GM19468 (cell line): ENCODE data around the gene VPS4B.
"Not testable (repeated sequence)": the region's sequence is repeated elsewhere in the genome, so short reads cannot be mapped to it uniquely, and the experiment has no call there.

Source experiments
- ATAC-seq: cut with Tn5 transposase; IDR thresholded peaks from one replicate; pipeline ENCODE4 v1.9.1; 2021; ENCODE audit warnings: mild to moderate bottlenecking, moderate library complexity, moderate number of reproducible peaks; ENCODE audit not compliant: unreplicated experiment; ENCODE audit errors: extremely low read depth

The VPS4B gene

DNA sequence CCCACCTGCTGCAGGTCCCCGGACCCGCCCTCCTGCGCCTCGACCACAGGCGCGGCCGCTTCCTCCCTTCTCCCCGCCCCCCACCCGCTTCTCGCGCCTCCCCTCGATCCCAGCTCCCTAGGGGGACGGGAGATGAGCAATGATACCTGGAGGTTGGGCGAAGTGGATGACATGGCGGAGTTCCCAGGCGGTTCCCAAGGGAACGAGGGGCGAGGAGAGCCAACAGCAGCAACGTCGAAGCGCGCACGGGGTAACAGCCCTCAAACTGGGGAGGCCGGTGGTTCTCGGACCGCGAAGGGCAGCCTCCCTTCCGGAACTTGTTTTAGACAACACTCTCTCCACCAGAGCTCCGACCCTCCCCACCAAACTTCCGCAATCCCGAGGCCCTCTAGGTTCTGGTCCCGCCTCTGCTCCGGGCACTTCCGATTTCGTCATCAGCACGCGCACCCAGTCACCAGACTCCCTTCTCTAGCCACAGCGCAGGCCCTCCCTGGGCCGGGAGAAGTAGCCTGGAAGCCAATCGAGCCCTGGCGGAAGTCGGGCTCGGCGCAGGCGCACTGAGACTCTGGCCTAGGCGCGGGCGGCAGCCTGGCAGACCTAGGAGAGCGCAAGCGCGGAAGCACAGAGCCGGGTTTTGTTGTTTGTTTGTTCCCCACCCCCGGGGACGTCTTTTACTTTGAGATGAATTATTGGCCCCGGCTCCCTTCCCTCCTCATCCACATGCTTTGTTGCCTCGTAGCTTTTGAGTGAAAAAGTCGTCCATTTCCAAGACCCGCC is at the start of gene VPS4B:
VPS4B (minus strand) TSS at position 390 of the 777 bp plus-strand sequence; CDS start at position 173, 217 bp downstream.
- peak; percentile 97 for ATAC-seq

DNA sequence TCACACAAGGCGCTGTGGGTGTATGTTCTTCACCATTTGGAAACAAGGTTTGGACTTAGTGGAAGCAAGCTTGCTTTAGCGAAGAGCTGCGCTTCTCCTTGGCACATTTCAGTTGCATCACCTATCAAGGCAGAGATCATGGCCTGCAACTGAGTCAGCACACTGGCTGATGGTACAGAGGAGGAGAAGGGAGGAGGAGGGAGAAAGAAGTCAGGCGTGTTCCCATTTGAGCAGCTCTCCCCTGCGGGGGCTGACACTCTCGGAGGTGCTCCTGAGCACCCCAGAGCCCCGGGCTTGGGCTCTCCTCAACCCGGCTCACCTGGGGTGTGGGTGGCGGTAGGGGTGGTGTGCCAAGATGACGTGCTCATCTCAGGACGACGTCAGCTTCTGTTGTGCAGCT is 48.5 kb upstream of the VPS4B start:
- no peak for ATAC-seq

DNA sequence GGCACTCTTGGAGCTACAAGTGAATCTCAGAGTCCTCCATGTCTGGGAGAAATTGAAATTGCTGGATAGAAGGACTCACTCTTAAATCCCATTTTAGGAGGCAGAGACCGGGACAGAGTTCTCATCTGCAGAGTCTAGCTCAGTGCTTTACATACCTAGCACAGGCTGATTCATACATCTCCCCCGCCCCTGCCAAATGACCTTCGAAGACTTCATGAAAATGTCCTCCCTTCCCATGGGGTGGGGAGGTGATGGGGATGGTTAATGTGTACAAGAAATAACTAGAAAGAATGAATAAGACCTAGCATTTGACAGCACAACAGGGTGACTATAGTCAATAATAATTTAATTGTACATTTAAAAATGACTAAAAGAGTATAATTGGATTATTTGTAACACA is 46.3 kb upstream of the VPS4B start:
- no peak for ATAC-seq

DNA sequence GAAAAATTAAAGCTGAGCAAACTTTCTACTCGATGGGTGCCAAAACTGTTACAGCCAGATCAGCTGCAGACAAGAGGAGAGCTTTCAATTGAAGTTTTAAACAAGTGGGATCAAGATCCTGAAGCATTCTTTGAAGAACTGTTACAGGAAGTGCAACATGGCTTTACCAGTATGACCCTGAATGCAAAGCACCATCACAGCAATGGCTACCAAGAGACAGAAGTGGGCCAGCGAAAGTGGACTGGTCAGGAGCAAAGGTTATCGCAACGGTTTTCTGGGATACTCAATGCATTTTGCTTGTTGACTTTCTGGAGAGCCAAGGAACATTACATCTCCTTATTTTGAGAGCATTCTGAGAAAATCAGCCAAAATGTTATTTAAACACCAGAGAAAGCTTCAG is 45.4 kb upstream of the VPS4B start:
- no peak for ATAC-seq

DNA sequence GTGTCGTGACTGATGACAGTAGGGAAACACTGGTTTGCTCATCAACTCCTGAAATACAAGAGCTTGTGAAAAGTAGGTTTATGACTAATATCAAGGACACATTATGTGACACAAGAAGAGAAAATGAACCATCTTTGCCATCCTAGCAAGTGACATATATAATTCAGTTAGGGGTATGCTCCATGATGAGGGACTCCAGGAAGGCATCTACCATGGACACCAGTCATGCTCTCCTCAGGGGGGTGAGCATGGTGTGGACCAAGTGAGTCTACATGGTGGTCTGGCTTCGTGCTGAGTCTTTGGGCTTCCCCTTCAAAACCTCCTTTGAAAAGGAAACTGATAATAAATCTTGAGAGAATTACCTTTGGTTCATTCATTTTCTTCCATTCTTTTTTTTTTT is 42.8 kb upstream of the VPS4B start:
- ATAC-seq, result no peak

DNA sequence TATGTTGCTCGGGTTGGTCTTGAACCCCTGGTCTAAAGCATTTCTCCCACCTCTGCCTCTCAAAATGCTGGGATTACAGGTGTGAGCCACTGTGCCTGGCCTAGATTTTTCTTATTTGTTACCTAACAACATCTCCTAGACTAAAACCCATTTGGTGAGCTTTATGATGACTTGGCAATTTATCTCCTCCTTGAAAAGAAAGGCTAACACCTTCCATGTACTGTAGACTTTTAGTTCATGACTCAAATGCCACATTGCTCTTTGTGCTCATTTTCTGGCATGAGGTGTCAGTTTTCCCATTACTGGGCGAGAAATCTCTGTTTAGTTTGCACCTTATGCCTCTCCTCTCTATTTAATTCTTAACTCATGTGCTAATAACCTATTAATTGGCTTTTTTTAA is 42.2 kb upstream of the VPS4B start:
- no peak for ATAC-seq

DNA sequence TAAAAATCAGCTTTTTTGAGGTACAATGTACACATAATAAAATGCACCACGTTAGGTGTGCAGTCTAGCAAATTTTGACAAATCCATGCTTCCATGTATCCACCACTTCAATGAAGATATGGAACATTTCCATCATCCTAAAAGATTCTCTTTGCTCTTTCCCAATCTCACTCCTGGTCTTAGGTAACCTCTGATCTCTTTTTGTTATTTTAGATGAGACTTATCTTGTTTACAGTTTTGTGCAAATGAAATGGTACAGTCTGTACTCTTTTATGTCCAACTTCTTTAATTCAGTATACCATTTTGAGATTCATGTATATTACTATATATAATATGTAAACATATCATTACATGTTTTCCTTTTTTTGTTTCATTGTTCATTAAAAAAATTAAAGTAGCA is 38.1 kb upstream of the VPS4B start:
- no peak for ATAC-seq

DNA sequence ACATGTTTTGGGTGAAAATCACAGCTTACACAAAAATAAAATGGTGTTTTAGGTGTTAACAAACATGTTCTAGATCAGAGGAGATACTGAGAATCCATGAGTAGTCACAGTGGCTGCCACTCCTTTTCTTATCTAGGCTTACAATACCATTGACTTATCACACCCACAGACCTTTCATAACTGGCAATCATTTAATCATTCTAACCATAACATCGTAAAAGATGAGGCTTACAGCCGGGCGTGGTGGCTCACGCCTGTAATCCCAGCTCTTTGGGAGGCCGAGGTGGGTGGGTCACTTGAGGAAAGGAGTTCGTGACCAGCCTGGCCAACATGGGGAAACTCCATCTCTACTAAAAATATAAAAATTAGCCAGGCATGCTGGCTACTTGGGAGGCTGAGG is 35.7 kb upstream of the VPS4B start:
- ATAC-seq, result no peak

DNA sequence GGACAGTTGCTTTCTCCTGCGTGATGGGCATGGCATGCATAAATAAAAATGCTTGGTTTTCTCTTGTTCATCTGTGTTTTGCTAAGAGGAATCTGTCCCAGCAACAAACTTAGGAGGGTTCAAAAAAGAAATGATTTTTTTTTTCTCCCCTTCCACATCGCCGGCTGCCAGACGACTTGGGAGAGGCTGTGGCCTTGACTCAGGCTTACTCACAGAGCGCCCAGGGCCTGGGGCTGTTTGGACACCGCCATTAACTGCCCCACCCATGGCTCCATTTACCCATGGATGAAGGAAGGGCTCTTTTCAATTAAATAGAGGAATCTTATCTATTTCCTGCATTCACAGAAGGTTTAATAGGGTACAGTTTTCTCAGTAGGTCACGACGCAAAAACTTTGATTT is 32.2 kb upstream of the VPS4B start:
- ATAC-seq, result no peak

DNA sequence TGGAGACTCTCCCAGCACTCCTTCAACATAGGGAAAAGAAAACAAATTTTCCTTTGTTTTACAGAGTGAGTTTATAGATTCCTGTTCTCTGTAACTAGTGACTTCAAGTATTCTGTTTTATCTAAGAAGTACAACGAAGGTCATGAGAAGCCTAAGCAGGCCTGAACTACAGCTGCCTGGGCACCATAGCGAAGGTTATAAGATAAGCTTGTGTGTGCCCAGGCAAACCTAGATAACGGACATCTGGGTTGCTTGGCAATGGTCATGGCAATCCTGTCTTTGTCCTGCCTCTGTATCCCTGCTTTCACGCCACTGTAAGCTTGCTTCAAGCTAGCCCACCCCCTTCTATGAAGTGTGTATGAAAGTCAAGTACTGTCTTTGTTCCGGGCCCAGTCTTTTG is 30.5 kb upstream of the VPS4B start:
- not testable (repeated sequence) for ATAC-seq

DNA sequence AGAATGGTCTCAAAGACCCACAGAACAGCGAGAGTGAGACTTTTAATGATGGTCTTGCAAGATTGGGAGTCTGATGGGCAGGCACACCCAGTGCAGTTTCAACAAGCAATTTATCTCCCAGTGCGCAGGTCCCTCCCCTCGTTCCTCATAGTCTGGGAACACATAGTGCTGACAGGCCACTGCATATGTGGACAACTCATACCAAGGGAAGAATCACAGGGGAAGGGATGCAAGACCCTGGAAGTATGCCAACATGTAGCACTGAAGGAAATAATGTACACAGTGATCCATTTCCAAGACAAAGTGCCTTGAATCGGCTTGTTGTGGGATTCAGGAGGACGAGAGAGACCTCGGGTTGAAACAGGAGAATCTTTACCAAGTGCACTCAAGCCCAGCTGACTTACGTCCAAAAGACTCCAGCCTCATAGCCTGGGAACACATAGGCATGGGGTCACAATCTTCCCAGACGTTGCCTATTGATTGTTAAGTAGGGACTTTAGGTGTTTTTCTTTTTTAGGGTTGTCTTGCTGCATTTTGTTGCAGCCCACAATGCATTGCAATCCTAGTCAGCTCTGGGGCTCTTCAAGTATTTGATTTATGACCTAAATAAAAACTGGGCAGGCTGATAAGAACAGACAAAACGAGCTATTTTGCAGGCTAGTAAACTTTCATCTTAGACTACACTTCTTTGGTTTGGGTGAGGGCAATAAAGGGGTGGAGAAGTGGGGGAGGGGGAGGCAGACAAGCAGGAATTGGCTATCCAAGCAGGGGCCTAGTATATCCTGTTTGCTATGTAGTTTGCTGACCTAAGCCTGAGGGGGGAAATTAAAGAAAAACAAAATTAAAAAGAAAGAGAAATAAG is 29.8 kb upstream of the VPS4B start:
- ATAC-seq, result no peak

DNA sequence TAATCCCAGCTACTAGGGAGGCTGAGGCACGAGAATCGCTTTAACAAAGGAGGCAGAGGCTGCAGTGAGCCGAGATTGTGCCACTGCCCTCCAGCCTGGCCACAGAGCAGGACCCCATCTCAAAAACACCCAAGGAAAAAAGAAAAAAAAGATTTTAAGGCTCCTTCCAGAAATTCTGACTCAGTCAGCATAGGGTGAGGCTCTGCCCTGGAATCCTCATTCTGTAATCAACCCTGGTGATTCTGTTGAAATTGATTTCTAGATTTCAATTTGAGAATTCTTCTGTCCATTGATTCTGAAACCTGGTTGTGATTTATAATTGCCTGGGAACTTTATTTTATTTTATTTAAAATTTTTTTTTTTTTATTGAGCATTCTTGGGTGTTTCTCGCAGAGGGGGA is 27.1 kb upstream of the VPS4B start:
- no peak for ATAC-seq

DNA sequence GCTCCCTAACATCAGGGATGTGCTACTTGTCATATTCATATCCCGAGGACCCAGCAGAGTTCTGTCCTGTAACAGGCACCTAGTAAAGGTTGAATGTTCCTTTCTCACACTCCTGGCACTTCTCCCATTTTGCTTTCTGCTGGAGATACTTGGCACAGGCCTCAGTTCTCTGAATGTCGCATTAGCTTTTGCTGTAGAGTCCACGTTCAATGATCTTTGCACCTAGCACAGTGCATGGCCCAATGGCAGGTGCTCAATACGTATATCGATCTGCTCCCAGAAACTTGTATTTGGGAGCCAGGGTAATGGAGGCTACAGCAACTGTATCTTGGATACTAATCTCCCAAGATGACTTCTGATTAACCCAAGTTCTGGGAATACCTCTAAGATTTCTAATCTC is 24.8 kb upstream of the VPS4B start:
- no peak for ATAC-seq

DNA sequence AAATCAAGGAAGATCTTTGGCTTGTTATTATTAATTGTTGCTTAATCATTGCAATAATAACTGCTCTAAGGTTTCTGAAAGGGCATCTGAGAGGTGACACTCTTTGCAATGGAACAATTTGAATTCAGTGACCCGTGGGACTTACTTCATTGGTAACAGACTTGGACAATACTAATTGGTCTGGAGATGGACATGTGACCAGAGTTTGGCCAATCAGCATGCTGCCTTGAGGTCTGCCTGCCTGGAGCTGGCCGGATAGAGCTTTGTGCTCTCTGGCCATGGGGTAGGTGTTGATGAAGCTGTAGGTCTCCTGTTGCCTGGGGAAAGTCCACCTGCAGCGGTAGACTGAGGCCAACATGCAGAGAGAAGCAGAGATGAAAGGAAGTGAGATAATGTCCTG is 24.0 kb upstream of the VPS4B start:
- no peak for ATAC-seq

DNA sequence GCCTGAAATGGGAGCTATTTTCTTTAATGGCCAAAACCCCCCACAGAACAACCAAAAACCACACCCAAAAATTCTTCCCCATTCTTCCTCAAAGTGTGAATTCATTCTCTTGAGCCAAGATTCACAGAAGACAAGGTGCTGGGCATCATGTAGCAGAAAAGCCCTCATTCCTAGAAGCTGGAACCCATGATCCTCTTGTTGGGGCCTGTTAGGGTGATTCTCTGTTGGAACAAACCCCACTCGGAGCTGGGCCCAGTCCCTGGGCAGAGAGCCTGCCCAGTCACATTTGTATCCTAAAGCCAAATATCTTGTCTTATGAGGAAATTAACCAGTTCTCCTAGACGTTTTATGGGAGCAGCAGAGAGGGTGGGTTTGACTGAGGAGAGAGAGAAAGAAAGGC is 22.8 kb upstream of the VPS4B start:
- no peak for ATAC-seq

DNA sequence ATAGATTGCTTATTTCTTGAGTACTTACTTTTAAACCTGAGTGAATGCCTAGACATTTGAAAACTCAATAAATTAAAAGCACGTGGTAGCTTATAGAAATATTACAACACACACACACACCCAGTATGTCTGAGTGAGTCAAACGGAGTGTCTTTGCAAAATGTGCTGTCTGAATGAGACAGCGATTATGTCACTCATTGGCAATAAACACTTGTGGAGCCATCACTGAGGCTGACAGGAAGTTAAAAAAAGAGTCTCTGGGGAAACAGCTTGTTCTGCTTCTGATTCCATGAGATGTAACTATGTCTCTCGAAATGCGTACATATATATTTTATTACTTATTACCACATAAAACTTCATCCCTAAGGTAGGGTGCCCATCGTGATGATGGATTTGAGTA is 22.3 kb upstream of the VPS4B start:
- no peak for ATAC-seq

DNA sequence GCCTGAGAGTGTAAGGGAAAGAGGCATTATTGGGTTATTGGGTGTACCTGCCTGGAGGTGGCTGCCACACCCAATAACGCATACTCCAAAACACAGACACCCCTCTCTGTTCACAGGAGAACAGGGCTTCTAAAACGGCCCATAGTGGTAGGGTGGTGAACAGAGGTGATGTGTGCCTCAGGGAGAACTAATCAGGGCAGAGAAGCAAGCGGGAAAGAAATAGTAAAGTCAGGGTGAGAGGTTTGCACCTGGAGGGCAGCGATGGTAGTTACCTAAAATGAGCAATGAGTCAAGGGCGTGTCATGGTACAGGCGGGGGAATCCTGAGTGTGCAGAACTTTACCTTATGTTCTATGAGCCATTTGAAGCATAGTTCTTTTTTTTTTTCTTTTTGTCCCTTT is 21.6 kb upstream of the VPS4B start:
- no peak for ATAC-seq

DNA sequence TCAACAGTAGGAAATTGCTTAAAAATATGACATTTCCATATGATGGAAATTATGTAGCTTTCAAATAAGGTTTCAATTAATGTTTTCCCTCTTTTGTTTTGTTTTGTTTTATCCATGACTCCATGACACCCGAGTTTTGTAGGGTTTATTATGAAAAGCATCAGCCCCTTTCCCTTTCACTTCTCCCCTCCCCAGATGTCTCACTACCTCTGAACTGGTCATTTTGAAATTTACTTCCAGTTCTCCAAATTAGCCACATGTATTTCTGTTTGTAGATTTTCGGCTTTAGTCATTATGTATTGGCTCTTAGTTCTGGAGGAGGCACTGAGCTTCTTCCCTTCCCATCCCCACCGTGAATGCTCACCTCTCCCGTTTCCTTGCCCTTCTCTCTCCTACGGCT is 18.6 kb upstream of the VPS4B start:
- ATAC-seq, result no peak

DNA sequence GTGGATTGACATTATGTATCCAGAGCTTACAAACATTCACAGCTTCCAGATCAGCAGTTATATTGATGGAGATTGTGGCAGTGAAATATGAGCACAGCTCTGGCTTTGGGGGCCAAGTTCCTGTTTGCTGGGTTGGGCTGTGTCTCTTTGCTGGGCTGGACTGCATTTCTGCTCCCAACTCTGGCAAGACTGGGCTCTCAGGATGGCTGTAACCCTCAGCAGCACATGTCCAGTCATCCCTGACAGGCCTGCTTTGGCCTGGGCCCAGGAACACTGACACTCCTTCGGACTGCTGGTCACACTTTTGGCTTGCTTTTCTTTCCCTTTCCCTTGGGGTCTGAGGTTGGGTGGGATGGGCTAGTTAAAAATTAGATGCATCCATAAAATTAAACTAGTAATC is 17.9 kb upstream of the VPS4B start:
- no peak for ATAC-seq

DNA sequence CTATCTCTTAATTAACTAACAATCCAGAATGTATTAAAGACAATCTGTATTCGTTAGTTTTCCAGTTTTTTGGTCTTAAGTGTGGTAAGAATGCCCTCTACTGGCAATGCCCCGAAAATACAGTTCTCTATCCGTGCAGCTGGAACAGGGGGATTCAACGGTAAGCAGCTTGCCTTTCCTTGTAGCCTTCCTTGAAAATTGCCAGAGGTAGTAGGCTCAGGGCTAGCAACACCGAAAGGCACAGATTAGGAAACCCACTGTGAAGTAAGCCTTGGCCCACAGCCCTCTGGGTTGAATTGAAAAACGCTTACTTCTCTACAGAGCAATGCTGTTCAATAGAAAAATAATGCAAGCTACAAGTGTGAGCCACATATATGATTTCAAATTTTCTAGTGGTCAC is 17.1 kb upstream of the VPS4B start:
- no peak for ATAC-seq

DNA sequence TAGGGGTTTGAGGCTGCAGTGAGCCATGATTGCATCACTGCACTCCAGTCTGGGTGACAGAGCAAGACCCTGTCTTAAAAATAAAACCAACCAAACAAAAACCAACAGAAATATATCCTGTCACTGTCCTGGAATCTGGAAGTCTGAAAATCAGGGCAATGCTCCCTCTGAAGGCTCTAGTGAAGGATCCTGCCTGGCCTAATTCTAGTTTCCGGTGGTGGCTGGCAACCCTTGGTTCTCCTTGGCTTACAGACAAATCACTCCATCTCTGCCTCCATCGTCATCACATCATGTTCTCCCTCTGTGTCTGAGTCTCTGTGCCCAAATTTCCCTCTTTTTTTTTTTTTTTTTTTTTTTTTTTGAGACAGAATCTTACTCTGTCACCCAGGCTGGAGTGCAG is 15.9 kb upstream of the VPS4B start:
- ATAC-seq, result no peak
